Subcutaneous abdominal adipose tissue (tissue), 5 donors: ENCODE results near the gene MCF2L2.
"Not testable (repeated sequence)": the region's sequence is repeated elsewhere in the genome, so short reads cannot be mapped to it uniquely, and the experiment has no call there.

Experiments
- H3K27ac ChIP-seq: one replicate; pipeline ENCODE4 v1.7.0; 2013; ENCODE audit warnings: low read depth, mild to moderate bottlenecking, inconsistent platforms, low read length, moderate library complexity
- H3K27me3 ChIP-seq, 5 donors: one replicate each; pipeline ENCODE4 v1.7.0; 2013; ENCODE audit warnings: low read length in 5 of 5, inconsistent platforms in 1 of 5; ENCODE audit not compliant: control insufficient read depth in 5 of 5, insufficient read depth in 4 of 5
- H3K36me3 ChIP-seq, 5 donors: one replicate each; pipeline ENCODE4 v1.7.0; 2013; ENCODE audit warnings: low read length in 5 of 5; ENCODE audit not compliant: control insufficient read depth in 5 of 5, insufficient read depth in 5 of 5
- H3K4me1 ChIP-seq, 5 donors: one replicate each; pipeline ENCODE4 v1.7.0; 2013; ENCODE audit warnings: low read length in 5 of 5, mild to moderate bottlenecking in 3 of 5, moderate library complexity in 1 of 5; ENCODE audit not compliant: control insufficient read depth in 5 of 5, insufficient read depth in 5 of 5
- H3K4me3 ChIP-seq, 5 donors: one replicate each; pipeline ENCODE4 v1.7.0; 2013; ENCODE audit warnings: low read length in 5 of 5, low read depth in 1 of 5
- H3K9ac ChIP-seq, 5 donors: one replicate each; pipeline ENCODE4 v1.7.0; 2013; ENCODE audit warnings: low read length in 5 of 5, mild to moderate bottlenecking in 4 of 5, moderate library complexity in 3 of 5
- H3K9me3 ChIP-seq, 5 donors: one replicate each; pipeline ENCODE4 v1.7.0; 2013; ENCODE audit warnings: low read length in 5 of 5; ENCODE audit not compliant: control insufficient read depth in 5 of 5
- donor health status: healthy.
- donor health status: healthy.
- donor health status: healthy.
- donor health status: healthy.
- donor health status: healthy.

Gene MCF2L2

DNA sequence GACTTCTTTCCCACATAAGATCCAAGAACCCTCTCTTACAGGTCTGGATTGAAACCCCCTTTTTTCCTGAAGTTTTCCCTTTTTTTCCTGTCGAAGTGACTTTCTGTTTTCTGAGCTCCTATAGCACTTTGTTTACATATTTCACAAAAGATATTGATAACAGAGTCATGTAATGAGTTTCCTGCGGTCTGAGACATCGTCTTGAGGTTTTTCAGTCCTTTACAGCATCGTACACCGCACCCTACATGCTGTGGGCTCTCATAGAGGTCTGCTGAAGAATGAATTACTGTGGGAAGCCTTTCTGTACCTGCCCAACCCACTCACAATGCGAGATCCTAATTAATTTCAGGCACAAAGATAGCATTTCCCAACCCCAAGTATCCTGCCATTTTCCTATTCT is 53.1 kb downstream of the MCF2L2 start:
- H3K27me3 ChIP-seq: no peaks in the 10 kb centered on the region
- no peak overlapping the region for H3K9ac ChIP-seq
- H3K36me3 ChIP-seq: no peaks in the 10 kb centered on the region
- peaks cover 0 to 5% (median 0%) of the 10 kb centered on the region in 5 donors for H3K4me1 ChIP-seq
- H3K9me3 ChIP-seq: no peaks in the 10 kb centered on the region
- no peak overlapping the region for H3K4me3 ChIP-seq
- no peak overlapping the region for H3K27ac ChIP-seq

DNA sequence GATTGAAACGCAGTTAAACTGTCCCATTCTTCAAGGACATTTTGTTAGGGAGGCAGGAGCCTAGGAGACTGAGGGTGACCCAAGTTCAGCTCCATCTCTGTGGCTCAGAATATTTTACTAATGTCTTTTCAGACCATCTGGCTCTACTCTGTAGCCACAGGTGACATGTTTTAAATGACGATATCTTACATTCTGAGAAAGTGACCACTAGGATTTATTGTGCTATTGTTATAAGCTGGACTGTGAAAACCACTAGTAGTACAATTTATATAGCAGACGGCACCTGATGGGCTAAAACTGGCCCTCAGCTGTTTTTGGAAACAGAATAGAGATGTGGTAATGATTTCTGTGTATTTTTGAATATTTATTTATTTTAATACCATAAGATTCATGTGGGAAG is 55.5 kb downstream of the MCF2L2 start:
- Histone ChIP-seq H3K9me3 (no peaks in the 10 kb centered on the region), H3K4me3 (no peak overlapping the region), H3K27ac (no peak overlapping the region), H3K36me3 (no peaks in the 10 kb centered on the region), H3K9ac (no peak overlapping the region), H3K4me1 (peaks cover 0 to 5% (median 0%) of the 10 kb centered on the region in 5 donors), H3K27me3 (no peaks in the 10 kb centered on the region)

DNA sequence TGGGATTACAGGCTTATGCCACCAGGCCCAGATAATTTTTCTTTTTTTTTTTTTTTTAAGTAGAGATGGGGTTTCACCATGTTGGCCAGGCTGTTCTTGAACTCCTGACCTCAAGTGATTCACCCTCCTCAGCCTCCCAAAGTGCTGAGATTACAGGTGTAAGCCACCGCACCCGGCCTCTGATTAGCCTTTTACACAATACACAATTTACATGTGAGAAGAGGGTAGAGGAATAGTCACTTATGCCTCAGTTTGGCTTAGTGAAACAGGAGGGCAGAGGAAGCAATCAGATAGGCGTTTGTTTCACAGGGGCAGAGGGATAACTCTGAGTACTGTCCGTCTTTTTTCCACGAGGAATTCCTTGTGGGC is 56.8 kb downstream of the MCF2L2 start:
- H3K4me1 ChIP-seq, H3K27ac ChIP-seq: not testable (repeated sequence)

DNA sequence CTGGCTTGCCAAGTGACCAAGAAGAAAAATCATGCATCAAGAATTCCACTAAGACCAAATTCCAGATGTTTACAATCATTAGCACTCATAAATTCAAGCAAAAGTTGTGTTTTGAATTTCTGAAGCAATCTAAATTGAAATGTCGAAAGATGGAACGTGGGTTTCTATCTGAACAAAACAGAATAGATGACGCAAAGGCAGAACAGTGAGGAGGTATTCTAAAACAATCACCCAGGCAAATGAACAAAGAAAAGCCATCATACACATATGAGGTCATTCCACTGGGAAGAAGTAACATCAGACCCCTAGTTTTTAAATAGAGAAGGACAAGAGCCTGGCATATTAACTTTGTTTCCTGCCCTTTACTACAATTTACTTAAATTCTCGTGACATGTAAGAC is 58.0 kb downstream of the MCF2L2 start:
- Histone ChIP-seq H3K36me3 (no peaks in the 10 kb centered on the region), H3K9me3 (no peaks in the 10 kb centered on the region), H3K4me3 (no peak overlapping the region), H3K4me1 (peaks cover 0 to 3% (median 0%) of the 10 kb centered on the region in 5 donors), H3K27ac (no peak overlapping the region), H3K27me3 (no peaks in the 10 kb centered on the region), H3K9ac (no peak overlapping the region)

More for the DNA sequence above, 56.8 kb downstream of the MCF2L2 start:
- H3K4me3 ChIP-seq, H3K9me3 ChIP-seq, H3K36me3 ChIP-seq, H3K9ac ChIP-seq, H3K27me3 ChIP-seq: not testable (repeated sequence)

DNA sequence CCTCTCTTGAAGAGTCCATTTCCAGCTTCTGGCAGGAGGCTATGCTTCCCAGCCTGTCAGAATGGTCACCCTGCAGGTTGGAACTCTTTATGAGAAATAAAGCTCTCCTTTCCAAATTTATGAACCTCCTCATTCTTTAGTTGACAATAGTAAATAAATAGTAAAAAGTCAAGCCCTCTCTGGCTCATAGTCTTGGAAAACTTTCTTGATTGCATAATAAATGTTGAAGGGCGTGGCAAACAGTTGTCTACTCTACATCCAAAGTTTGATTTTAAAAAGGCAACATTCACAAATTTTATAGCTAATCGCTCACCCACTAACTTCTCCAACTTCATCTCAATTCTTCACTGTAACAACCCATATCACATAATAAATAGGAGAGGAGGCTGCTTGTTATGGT is 58.8 kb downstream of the MCF2L2 start:
- H3K27ac ChIP-seq: no peak overlapping the region
- no peaks in the 10 kb centered on the region for H3K4me1 ChIP-seq
- no peak overlapping the region for H3K9ac ChIP-seq
- no peaks in the 10 kb centered on the region for H3K9me3 ChIP-seq
- no peaks in the 10 kb centered on the region for H3K36me3 ChIP-seq
- H3K27me3 ChIP-seq: no peaks in the 10 kb centered on the region
- no peak overlapping the region for H3K4me3 ChIP-seq

- H3K9ac ChIP-seq: no peak overlapping the region
- H3K4me3 ChIP-seq: no peak overlapping the region
- H3K27ac ChIP-seq: no peak overlapping the region
- H3K27me3 ChIP-seq: no peaks in the 10 kb centered on the region
- H3K4me1 ChIP-seq: no peaks in the 10 kb centered on the region
- H3K9me3 ChIP-seq: no peaks in the 10 kb centered on the region
- H3K36me3 ChIP-seq: no peaks in the 10 kb centered on the region
Measured at GRCh38 chr3:183369117-183369516, 59.3 kb downstream of the MCF2L2 start.

DNA sequence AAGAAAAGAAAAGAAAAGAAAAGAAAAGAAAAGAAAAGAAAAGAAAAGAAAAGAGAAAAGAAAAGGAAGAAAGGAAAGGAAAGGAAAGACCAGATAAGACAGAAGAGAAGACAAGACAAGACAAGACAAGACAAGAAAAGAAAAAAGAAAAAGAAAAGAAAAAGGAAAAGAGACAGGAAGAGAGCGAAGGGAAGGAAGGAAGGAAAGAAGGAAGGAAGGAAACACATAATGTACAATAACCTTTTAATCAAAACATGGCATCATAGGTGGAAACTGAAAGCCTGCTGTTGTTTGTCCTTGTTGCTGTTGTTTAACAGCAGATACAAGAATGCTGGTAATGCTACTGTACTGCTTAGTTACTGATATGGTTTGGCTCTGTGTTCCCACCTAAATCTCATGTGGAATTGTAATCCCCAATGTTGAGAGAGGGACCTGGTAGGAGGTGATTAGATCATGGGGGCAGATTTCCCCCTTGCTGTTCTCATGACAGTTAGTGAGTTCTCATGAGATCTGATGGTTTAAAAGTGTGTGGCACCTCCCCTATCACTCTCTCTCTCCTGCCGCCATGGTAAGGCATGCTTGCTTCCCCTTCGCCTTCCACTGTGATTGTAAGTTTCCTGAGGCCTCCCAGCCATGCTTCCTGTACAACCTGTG is 67.3 kb downstream of the MCF2L2 start:
- H3K9ac ChIP-seq: no peak overlapping the region
- no peaks in the 10 kb centered on the region for H3K9me3 ChIP-seq
- H3K27me3 ChIP-seq: no peaks in the 10 kb centered on the region
- no peak overlapping the region for H3K4me3 ChIP-seq
- no peak overlapping the region for H3K27ac ChIP-seq
- no peaks in the 10 kb centered on the region for H3K4me1 ChIP-seq
- no peaks in the 10 kb centered on the region for H3K36me3 ChIP-seq

DNA sequence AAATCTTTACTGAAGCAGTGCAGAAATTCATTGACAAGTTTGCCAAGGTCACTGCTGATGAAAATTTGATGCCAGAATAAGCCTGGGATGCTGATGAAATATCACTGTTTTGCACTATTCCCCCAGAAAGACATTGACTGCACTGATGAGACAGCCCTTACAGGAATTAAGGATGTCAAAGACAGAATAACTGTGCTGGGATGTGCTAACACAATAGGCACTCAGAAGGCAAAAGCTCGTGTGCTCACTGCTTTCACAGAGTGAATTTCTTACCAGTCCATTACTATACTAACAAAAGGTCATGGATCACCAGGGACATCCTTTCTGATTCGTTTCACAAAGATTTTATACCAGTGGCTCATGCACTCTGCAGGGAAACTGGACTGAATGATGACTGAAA is 69.4 kb downstream of the MCF2L2 start:
- H3K9ac ChIP-seq: no peak overlapping the region
- H3K4me1 ChIP-seq: no peaks in the 10 kb centered on the region
- no peak overlapping the region for H3K27ac ChIP-seq
- H3K9me3 ChIP-seq: no peaks in the 10 kb centered on the region
- no peaks in the 10 kb centered on the region for H3K27me3 ChIP-seq
- no peaks in the 10 kb centered on the region for H3K36me3 ChIP-seq
- H3K4me3 ChIP-seq: no peak overlapping the region

DNA sequence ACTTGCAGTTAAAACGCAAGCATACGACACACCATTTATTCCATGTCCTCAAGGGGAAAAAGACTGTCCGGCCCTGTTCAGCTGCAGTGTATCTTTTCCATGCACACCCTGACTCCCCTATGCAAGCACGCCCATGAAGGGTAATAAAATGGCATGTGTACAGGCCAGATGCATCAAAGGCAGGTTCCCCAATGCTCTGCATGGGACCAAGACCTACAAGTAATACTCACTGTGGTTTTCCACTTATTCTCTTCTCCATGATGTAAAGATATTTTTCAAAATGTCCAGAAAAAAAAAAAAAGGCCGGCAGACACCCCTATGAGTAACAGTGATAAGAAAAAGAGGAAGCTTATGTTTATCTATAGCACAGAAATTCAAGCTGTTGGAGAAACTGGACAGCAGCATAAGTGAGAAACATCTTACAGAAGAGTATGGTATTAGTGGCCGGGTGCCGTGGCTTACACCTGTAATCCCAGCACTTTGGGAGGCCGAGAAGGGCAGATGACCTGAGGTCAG is 70.8 kb downstream of the MCF2L2 start:
- Histone ChIP-seq H3K27me3 (no peaks in the 10 kb centered on the region), H3K4me1 (no peaks in the 10 kb centered on the region), H3K9ac (no peak overlapping the region), H3K27ac (no peak overlapping the region), H3K9me3 (no peaks in the 10 kb centered on the region), H3K4me3 (no peak overlapping the region), H3K36me3 (no peaks in the 10 kb centered on the region)

DNA sequence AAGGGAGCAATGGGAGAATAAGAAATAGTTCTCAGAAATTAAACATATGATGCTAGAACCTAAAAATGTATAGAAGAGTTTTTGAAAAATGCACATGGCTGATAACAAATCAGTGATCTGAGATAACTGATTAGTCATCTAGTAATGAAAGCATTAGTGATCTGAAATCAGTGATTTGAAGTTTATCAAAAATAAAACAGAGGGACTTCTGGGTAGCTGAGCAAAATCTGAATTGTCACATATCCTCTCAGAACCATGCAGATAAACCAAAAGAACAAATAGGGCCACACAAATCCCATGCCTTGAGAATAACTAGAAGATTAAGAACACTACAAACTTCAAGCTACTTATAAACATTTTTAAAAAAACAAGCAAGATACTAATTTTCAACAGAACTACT is 71.5 kb downstream of the MCF2L2 start:
- no peaks in the 10 kb centered on the region for H3K36me3 ChIP-seq
- H3K4me3 ChIP-seq: no peak overlapping the region
- no peaks in the 10 kb centered on the region for H3K27me3 ChIP-seq
- no peak overlapping the region for H3K9ac ChIP-seq
- H3K27ac ChIP-seq: no peak overlapping the region
- no peaks in the 10 kb centered on the region for H3K9me3 ChIP-seq
- H3K4me1 ChIP-seq: no peaks in the 10 kb centered on the region
